ENCODE data around the gene LCE7A. TPM values are rescaled to one million over a fixed set of nuclear protein-coding genes. Genes with fewer than 3 reads are reported as not detected.

LCE7A gene
- total and polyA plus RNA-seq, 2 donors (not counting 1 experiment from before 2014, with no cell fraction given) = not detected

GRCh38 chr1:152842556-152842955, 17.2 kb upstream of the LCE7A start, which contains the start of gene LCE6A:
TSS of gene LCE6A (plus strand) at chr1:152842856. CDS start at chr1:152843521, 665 bp downstream.
- Histone ChIP-seq H3K4me2 (replicated peaks; ENCODE audit: low read depth, low read length, poor library complexity, severe bottlenecking) (no peak within 1 kb of the TSS), H3K27me3 (replicated peaks in 1 of 4; ENCODE audit: control extremely low read depth in 1 of 4, control insufficient read depth in 3 of 4, insufficient read depth in 4 of 4, low read length in 3 of 4) (peaks cover 0 to 6% (median 0%) of the 10 kb centered on the region in 4 experiments), H3K9me3 (ENCODE audit: control extremely low read depth in 1 of 3, control insufficient read depth in 2 of 3, insufficient read depth in 1 of 3, low read length in 2 of 3) (no peaks in the 10 kb centered on the region), H3K36me3 (replicated peaks in 1 of 2; ENCODE audit: control extremely low read depth in 1 of 2, control insufficient read depth in 1 of 2, extremely low read depth in 1 of 2, insufficient read depth in 2 of 2, low read length in 1 of 2) (no peaks in the 10 kb centered on the region), H4K20me1 (ENCODE audit: control insufficient read depth, insufficient read depth, low read length, poor library complexity, severe bottlenecking) (no peaks in the 10 kb centered on the region), H2AFZ (ENCODE audit: insufficient read depth, low read depth, low read length, poor library complexity, severe bottlenecking) (no peak within 1 kb of the TSS), H3K27ac (ENCODE audit: low read length in 2 of 2) (no peak within 1 kb of the TSS), H3K4me1 (ENCODE audit: control insufficient read depth in 2 of 2, insufficient read depth in 2 of 2, low read length in 2 of 2) (no peaks in the 10 kb centered on the region), H3K9ac (ENCODE audit: low read length) (no peak within 1 kb of the TSS), H3K4me3 (ENCODE audit: control extremely low read depth in 1 of 5, extremely low read depth in 1 of 5, insufficient read depth in 1 of 5, low read depth in 2 of 5, low read length in 4 of 5) (no peak within 1 kb of the TSS), H3K79me2 (ENCODE audit: control insufficient read depth, insufficient read depth, low read length) (no peaks in the 10 kb centered on the region)
- Mint-ChIP-seq H3K27me3 (peaks cover 26% of the 10 kb centered on the region), H3K4me3 (no peak within 1 kb of the TSS), H3K4me1 (no peaks in the 10 kb centered on the region), H3K9me3 (ENCODE audit: insufficient read depth) (no peaks in the 10 kb centered on the region), H3K27ac (no peak within 1 kb of the TSS)
- 95% methylated on average over 3 of the region's 3 CpGs for WGBS (ENCODE audit: insufficient coverage)
- ATAC-seq (ENCODE audit: low read depth) (no peak), DNase-seq (no peak)
- ChIA-PET CTCF (no interaction called here), POLR2A (no interaction called here)
- intact Hi-C loops (cut with micrococcal nuclease) = no loop called here
- no peak for TF ChIP-seq CTCF (IDR thresholded peaks at IDR 0.05)
- no peak for TF ChIP-seq EZH2 (IDR thresholded peaks at IDR 0.05; ENCODE audit: borderline replicate concordance, insufficient read depth, low read depth, low read length, poor library complexity, severe bottlenecking)

DNA sequence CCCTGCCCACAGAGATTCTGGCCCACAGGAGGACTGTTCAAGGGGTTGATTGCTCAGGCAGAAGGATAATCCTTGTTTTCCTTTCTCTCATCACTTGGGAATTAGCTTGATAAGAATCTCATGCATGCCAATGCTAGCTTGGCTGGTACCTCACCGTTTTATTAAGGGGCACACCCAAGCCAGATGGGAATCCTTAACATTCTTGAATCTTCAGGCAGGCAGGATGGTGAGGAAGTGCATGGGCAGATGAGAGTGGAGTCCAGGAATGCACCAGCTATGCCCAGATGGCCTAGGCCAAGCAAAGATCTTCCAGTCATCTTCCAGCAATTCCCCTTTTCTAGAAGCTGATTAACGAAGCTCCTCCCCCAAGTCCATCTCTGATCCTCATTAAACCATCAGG, 4.1 kb upstream of the LCE7A start:
- H3K27ac Mint-ChIP-seq = no peak overlapping the region
- POLR2A ChIA-PET = no interaction called here
- intact Hi-C loops (cut with micrococcal nuclease) = no loop called here

More for the DNA sequence above, 4.1 kb upstream of the LCE7A start:
- Histone ChIP-seq H3K9me3 (ENCODE audit: control extremely low read depth in 1 of 3, control insufficient read depth in 2 of 3, insufficient read depth in 1 of 3, low read length in 2 of 3) (no peaks in the 10 kb centered on the region), H4K20me1 (ENCODE audit: control insufficient read depth, insufficient read depth, low read length, poor library complexity, severe bottlenecking) (no peaks in the 10 kb centered on the region), H3K4me3 (ENCODE audit: control extremely low read depth in 1 of 5, extremely low read depth in 1 of 5, insufficient read depth in 1 of 5, low read depth in 2 of 5, low read length in 4 of 5) (no peak overlapping the region), H2AFZ (ENCODE audit: insufficient read depth, low read depth, low read length, poor library complexity, severe bottlenecking) (no peak overlapping the region), H3K79me2 (ENCODE audit: control insufficient read depth, insufficient read depth, low read length) (no peaks in the 10 kb centered on the region), H3K4me2 (replicated peaks; ENCODE audit: low read depth, low read length, poor library complexity, severe bottlenecking) (no peak overlapping the region), H3K27ac (ENCODE audit: low read length in 2 of 2) (no peak overlapping the region), H3K4me1 (ENCODE audit: control insufficient read depth in 2 of 2, insufficient read depth in 2 of 2, low read length in 2 of 2) (no peaks in the 10 kb centered on the region), H3K9ac (ENCODE audit: low read length) (no peak overlapping the region), H3K36me3 (replicated peaks in 1 of 2; ENCODE audit: control extremely low read depth in 1 of 2, control insufficient read depth in 1 of 2, extremely low read depth in 1 of 2, insufficient read depth in 2 of 2, low read length in 1 of 2) (no peaks in the 10 kb centered on the region), H3K27me3 (replicated peaks in 1 of 4; ENCODE audit: control extremely low read depth in 1 of 4, control insufficient read depth in 3 of 4, insufficient read depth in 4 of 4, low read length in 3 of 4) (no peaks in the 10 kb centered on the region)
- Mint-ChIP-seq H3K9me3 (ENCODE audit: insufficient read depth) (no peaks in the 10 kb centered on the region), H3K4me1 (no peaks in the 10 kb centered on the region), H3K4me3 (no peak overlapping the region), H3K27me3 (peaks cover 21% of the 10 kb centered on the region)
- ATAC-seq (ENCODE audit: low read depth) (no peak), DNase-seq (no peak)
- CTCF ChIA-PET = interaction anchor here (2.1 kb wide), 1 partner anchor 14 kb away, joined by 8 read pairs; no protein-coding TSS in a partner anchor
- WGBS (ENCODE audit: insufficient coverage) = 55% methylated on average over 1 of the region's 2 CpGs
- TF ChIP-seq EZH2 (IDR thresholded peaks at IDR 0.05; ENCODE audit: borderline replicate concordance, insufficient read depth, low read depth, low read length, poor library complexity, severe bottlenecking) (no peak), CTCF (IDR thresholded peaks at IDR 0.05) (no peak)

Measured in B cell (primary cell).